Endothelial cell of umbilical vein (primary cell): Measurements from ENCODE around the gene SVIL. TPM values are rescaled to one million over a fixed set of nuclear protein-coding genes. Genes with fewer than 3 reads are reported as not detected.

ENCODE experiments used
- BruUV-seq: library from RNA; stranded (reverse); fragments of 400-500 nt; replicated peaks from 2 replicates; lab custom pipeline; 2021; lab: Mats Ljungman, UMichigan
- CTCF ChIA-PET: fragments of 300-600, 350-600 bp; sonication (Branson Sonifier 250); formaldehyde crosslinking; loops from one replicate; lab custom pipeline; 2021; ENCODE audit warnings: antibody characterized with exemption, inconsistent platforms; lab: Charles Lee
- POLR2A ChIA-PET: fragments of 300-600, 350-600 bp; sonication (Branson Sonifier 250); formaldehyde crosslinking; loops from one replicate; lab custom pipeline; 2021; ENCODE audit warnings: antibody characterized with exemption, inconsistent platforms; lab: Charles Lee
- DNase-seq: peaks from one replicate; pipeline ENCODE4 v3.0.0-alpha.2; 2011; ENCODE audit warnings: low read depth, low spot score
- FAIRE-seq: peaks from 2 replicates; lab custom pipeline; 2011; peaks lifted over from hg19 to GRCh38; lab: Jason Lieb, UNC
- H2AFZ ChIP-seq: 2 replicates; pipeline ENCODE4 v1.6.0; 2012; ENCODE audit warnings: low read depth, low read length, control low read depth, inconsistent platforms
- H3K27ac ChIP-seq: 2 replicates; pipeline ENCODE4 v1.5.1; 2011; ENCODE audit warnings: low read depth, mild to moderate bottlenecking, control low read depth, low read length, moderate library complexity; ENCODE audit not compliant: insufficient read depth
- H3K27me3 ChIP-seq, 2 experiments: 2 replicates each; pipeline versions ENCODE4 v1.6.0 to v1.6.1; 2011; ENCODE audit warnings: low read length in 2 of 2, mixed read lengths in 1 of 2; ENCODE audit not compliant: control insufficient read depth in 2 of 2, insufficient read depth in 2 of 2
- H3K36me3 ChIP-seq, 2 experiments: 2 replicates in 1 of 2; 3 replicates in 1 of 2; pipeline ENCODE4 v1.5.1; 2011; ENCODE audit warnings: low read length in 2 of 2, mild to moderate bottlenecking in 1 of 2, moderate library complexity in 1 of 2; ENCODE audit not compliant: control insufficient read depth in 2 of 2, insufficient read depth in 2 of 2; ENCODE audit errors: extremely low read depth in 1 of 2
- H3K4me1 ChIP-seq: 3 replicates; pipeline ENCODE4 v1.5.1; 2011; ENCODE audit warnings: mild to moderate bottlenecking, low read length; ENCODE audit not compliant: control insufficient read depth, insufficient read depth; ENCODE audit errors: extremely low read depth
- H3K4me2 ChIP-seq: 2 replicates; pipeline ENCODE4 v1.6.1; 2011; ENCODE audit warnings: low read length, control low read depth, mixed read lengths; ENCODE audit not compliant: insufficient read depth
- H3K4me3 ChIP-seq, 3 experiments: fragments of 200-600 bp in 1 of 3; sonication (generic), shearing (Covaris generic) in 1 of 3; replicated peaks in 1 of 3; 2 replicates each; pipeline ENCODE4 v1.5.1; 2011 to 2016; ENCODE audit warnings: control low read depth in 3 of 3, low read length in 3 of 3, mild to moderate bottlenecking in 2 of 3, inconsistent platforms in 1 of 3, low read depth in 1 of 3, moderate library complexity in 1 of 3; ENCODE audit not compliant: insufficient read depth in 1 of 3
- H3K79me2 ChIP-seq: 2 replicates; pipeline ENCODE4 v1.6.0; 2012; ENCODE audit warnings: low read length, inconsistent platforms; ENCODE audit not compliant: control insufficient read depth, insufficient read depth
- H3K9ac ChIP-seq: replicated peaks from 2 replicates; pipeline ENCODE3; 2011; ENCODE audit warnings: low read length, control low read depth; ENCODE audit not compliant: insufficient read depth; ENCODE audit errors: extremely low read depth
- H3K9me1 ChIP-seq: replicated peaks from 3 replicates; pipeline ENCODE4 v1.6.0; 2011; ENCODE audit warnings: mild to moderate bottlenecking, low read length; ENCODE audit not compliant: control insufficient read depth, insufficient read depth; ENCODE audit errors: extremely low read depth
- H3K9me3 ChIP-seq: replicated peaks from 2 replicates; pipeline ENCODE4 v1.5.1; 2012; ENCODE audit warnings: low read length, inconsistent platforms; ENCODE audit not compliant: control insufficient read depth, insufficient read depth
- H4K20me1 ChIP-seq: replicated peaks from 2 replicates; pipeline ENCODE3; 2011; ENCODE audit warnings: mild to moderate bottlenecking, low read length; ENCODE audit not compliant: control insufficient read depth, insufficient read depth; ENCODE audit errors: extremely low read depth
- JUN ChIP-seq: IDR thresholded peaks from 2 replicates; pipeline ENCODE4 v1.6.1; 2011; ENCODE audit warnings: borderline replicate concordance, low read depth; ENCODE audit not compliant: insufficient read length, insufficient read depth
- MAX ChIP-seq: IDR thresholded peaks from 2 replicates; pipeline ENCODE4 v1.6.1; 2011; ENCODE audit not compliant: insufficient read depth, insufficient read length
- MYC ChIP-seq: IDR thresholded peaks from one replicate; pipeline ENCODE4 v1.6.1; 2011; ENCODE audit warnings: mild to moderate bottlenecking, low read depth, low read length
- dilution Hi-C: fragments of 300-500 bp; cut with MboI; formaldehyde crosslinking; loops from one replicate; pipeline ENCODE4 v1.15.0; 2019; ENCODE audit warnings: low sequenced_read_pairs; ENCODE audit not compliant: extremely low pct_ligation_motif_present
- intact Hi-C: fragments of 100-400 bp; cut with micrococcal nuclease; formaldehyde crosslinking; loops from one replicate; pipeline ENCODE4 v1.10.0; 2022
- polyA plus RNA-seq, 4 experiments: library from polyadenylated mRNA; depleted of rRNA in 3 of 4; stranded (reverse) in 3 of 4; unstranded in 1 of 4; fragments of >200 nt; gene quantifications; 2 replicates each; pipeline versions ENCODE4 v1.2.1 to v1.2.3, GENCODE V29; 2011 to 2012; ENCODE audit warnings: missing spikeins in 1 of 4
- total RNA-seq: library from RNA; stranded (reverse); gene quantifications from 2 replicates; pipeline ENCODE4 v1.2.3, GENCODE V29; 2021

SVIL gene
- total and polyA plus RNA-seq, 2 donors (not counting 3 experiments of a cell fraction or from before 2014, with no cell fraction given), result 22.6 to 70.7 TPM

- ChIA-PET POLR2A (no interaction called here), CTCF (interaction anchor here (0.6 to 1.2 kb wide), 4 partner anchors 8 to 47 kb away, joined by 3 to 5 read pairs (median 3); no protein-coding TSS in a partner anchor)
- Histone ChIP-seq H3K9me1 (no peaks in the 10 kb centered on the region), H3K4me3 (no peak overlapping the region), H3K36me3 (peaks cover 0 to 4% of the 10 kb centered on the region in 2 experiments), H3K4me2 (no peak overlapping the region), H3K27me3 (no peaks in the 10 kb centered on the region), H3K9me3 (no peaks in the 10 kb centered on the region), H2AFZ (no peak overlapping the region), H3K9ac (no peak overlapping the region), H4K20me1 (no peaks in the 10 kb centered on the region), H3K4me1 (peaks cover 9% of the 10 kb centered on the region), H3K79me2 (no peaks in the 10 kb centered on the region), H3K27ac (no peak overlapping the region)
- dilution Hi-C loops, result no loop called here
- intact Hi-C loops, result loop anchor here (10.0 kb wide), 1 partner anchor 175 kb away; no protein-coding TSS in a partner anchor
- no peak for DNase-seq
- no TSS peak for BruUV-seq
- TF ChIP-seq MAX (no peak), JUN (no peak), MYC (no peak)
- FAIRE-seq, result no peak
Measured at GRCh38 chr10:29559996-29560395, 74.8 kb downstream of the SVIL start.

GRCh38 chr10:29557665-29558064 is 77.1 kb downstream of the SVIL start:
- Histone ChIP-seq H3K9ac (no peak overlapping the region), H3K9me1 (no peaks in the 10 kb centered on the region), H3K36me3 (peaks cover 0 to 12% of the 10 kb centered on the region in 2 experiments), H3K9me3 (no peaks in the 10 kb centered on the region), H3K4me3 (no peak overlapping the region), H3K4me2 (no peak overlapping the region), H4K20me1 (no peaks in the 10 kb centered on the region), H3K27me3 (no peaks in the 10 kb centered on the region), H3K4me1 (peaks cover 10% of the 10 kb centered on the region), H3K27ac (no peak overlapping the region), H3K79me2 (no peaks in the 10 kb centered on the region), H2AFZ (no peak overlapping the region)
- ChIA-PET CTCF (no interaction called here), POLR2A (no interaction called here)
- BruUV-seq, result no TSS peak
- intact Hi-C loops (loop anchor here (10.0 kb wide), 1 partner anchor 177 kb away; no protein-coding TSS in a partner anchor), dilution Hi-C loops (no loop called here)
- FAIRE-seq (no peak), DNase-seq (no peak)
- TF ChIP-seq JUN, result no peak
